ENCODE results near the gene APC2.
"Not testable (repeated sequence)": the region's sequence is repeated elsewhere in the genome, so short reads cannot be mapped to it uniquely, and the experiment has no call there.

The APC2 gene

DNA sequence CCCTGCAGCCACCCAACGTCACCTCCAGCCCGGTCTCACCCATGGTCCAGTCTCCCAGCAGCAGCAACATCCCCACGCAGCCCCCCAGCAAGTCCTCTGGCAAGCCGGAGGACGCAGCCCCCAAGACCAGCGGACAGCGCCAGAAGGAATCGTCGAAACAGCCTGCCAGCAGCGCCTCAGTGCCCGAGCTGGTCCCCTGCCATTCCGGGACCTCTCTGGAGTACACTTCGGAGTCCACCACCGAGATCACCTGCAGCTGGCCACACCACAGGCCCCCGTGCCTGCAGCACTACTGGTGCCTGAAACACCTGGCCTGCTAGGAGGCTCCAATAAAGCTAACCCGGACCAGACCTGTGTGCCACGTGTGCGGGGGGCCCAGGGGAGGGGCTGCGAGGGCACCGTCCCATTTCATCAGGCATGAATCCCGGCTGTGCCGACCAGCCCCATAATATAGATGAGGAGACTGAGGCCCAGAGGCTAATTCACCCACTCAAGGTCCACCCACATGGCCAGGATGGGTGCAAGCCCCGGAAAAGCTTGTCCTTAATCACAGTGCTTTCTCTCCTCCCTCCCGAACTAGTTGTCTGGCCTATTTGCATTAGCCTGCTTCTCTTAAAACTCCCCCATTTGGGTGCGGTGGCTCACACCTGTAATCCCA lies 47.8 kb downstream of the APC2 start:
- no peak for DNase-seq

DNA sequence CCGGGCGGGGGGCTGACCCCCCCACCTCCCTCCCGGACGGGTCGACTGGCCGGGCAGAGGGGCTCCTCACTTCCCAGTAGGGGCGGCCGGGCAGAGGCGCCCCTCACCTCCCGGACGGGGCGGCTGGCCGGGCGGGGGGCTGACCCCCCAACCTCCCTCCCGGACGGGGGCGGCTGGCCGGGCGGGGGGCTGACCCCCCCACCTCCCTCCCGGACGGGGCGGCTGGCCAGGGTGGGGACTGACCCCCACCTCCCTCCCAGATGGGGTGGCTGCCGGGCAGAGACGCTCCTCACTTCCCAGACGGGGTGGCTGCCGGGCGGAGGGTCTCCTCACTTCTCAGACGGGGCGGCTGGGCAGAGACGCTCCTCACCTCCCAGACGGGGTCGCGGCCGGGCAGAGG lies 49.3 kb downstream of the APC2 start:
- DNase-seq, result not testable (repeated sequence)

DNA sequence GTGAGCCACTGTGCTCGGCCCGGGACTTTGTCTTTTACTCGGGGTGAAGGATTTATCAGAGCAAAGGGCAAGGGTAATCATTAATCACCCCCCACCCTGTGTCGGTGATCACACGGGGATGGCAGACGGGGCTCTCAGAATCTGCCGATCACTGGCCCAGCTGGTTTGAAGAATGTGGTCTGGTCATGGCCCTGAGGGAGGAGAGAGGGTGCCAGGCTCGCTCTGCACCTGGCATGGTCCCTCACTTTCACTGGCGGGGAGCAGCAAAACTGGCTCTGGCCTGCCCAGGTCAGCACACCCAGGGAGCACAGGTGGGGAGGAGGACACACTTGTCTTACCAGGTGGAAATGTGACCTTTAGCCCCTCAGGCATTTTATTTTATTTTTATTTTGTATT lies 51.3 kb downstream of the APC2 start:
- no peak for DNase-seq

DNA sequence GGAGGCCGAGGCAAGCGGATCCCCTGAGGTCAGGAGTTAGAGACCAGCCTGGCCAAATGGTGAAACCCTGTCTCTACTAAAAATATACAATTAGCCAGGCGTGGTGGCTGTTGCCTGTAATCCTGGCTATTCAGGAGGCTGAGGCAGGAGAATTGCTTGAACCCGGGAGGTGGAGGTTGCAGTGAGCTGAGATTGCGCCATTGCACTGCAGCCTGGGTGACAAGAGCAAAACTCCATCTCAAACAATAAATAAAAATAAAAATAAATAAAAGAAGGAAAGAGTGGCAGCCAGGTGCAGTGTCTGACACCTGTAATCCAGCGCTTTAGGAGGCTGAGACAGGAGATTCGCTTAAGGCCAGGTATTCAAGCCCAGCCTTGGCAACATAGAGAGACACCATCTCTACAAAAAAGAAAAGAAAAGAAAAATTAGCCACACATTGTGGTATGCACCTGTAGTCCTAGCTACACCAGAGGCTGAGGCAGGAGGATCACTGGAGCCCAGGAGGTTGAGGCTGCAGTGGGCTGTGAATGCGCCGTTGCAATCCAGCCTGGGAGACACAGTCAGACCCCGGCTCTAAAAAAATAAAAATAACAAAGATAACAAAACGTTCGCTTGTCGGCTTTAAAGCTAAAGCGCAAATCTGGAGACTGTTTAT lies 52.6 kb downstream of the APC2 start:
- no peak for DNase-seq

DNA sequence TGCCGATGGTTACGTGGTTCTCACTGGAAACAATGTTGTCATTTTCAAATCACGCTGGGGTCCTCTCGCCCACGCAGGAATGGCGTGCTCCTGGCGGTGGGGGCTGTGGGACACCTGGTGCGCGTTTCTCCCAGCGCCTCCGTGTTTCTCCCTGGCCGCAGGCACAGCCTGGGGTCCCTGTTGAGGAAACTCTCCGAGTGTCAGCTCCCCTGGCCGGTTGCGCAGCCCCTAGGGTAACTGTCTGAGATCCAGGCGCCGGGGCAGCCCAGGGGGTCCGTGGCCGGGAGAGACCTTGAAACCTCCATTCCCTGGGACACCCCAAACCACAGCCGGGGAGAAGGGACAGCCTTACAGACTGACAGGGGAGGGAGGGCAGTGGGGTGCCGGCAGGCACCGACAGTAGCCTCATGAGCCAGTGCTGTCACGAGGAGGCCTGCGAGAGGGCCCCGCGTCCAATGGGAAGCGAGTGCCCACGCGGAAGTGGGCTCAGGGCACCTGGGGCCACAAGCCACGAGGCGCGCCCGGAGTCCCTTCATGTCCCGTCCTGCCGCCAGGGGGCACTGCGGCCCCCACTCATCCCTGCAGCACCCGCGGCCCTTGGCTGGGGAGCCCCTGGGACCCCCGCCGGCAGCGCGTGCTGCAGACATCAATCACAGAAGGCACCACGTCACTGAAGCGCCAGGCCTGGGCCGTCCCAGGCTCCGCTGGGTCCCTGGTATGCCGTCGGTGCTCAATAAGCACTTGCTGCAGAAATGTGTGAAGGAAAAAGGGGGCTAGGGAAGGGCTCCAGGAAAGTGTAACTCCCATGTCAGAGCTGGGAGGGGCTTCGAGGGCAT lies 53.4 kb downstream of the APC2 start:
- DNase-seq, result peak; percentile 92

DNA sequence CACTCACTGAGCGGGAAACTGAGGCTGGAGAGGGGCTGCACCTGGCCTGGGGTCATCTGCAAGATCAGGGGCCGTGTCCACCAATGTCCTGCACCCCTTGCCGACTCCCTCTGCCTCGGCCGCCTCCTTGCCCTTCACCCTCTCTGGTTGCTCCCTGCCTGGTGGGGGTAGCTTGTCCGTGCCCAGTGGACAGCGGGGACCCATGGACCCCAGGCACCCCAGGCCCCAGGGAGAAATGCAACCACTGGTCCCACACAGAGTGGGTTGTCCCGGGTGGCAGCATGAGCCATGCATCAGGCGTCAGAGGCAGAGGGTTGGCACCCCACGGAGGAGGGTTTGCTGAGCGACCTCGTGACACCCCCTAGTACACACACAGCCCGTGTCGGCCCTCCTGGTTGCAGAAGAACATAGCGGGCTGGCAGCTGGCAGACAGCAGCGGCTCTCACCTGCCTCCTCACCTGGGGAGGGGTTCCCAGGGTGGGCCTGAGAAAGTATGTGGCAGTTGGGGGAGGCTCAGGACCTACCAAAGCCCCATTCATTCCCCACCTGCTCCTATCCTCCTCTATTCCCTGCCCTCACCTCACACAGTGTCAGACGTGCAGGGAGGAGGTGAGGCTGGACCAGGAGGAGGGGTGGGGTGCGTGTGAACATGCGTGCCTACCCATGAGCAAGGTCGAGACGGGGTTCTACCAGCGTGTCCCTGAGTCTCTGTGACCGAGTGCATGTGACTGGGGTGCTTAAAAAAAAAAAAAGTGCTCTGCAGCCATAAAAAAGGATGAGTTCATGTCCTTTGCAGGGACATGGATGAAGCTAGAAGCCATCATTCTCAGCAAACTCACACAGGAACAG lies 54.2 kb downstream of the APC2 start:
- no peak for DNase-seq

DNA sequence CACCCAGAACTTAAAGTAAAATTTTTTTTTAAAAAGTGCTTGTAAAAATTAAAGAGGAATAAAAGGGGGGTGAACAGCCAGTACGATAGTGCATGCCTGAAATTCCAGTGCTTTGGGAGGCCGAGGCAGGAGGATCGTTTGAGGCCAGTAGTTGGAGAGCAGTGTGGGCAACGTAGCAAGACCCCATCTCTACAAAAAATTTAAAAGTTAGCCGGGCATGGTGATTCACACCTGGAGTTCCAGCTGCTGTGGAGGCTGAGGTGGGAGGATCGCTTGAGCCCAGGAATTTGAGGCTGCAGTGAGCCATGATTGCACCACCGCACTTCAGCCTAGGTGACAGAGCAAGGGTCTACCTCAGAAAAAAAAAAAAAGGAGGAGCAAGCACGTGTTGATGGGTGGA lies 55.1 kb downstream of the APC2 start:
- DNase-seq, result no peak

DNA sequence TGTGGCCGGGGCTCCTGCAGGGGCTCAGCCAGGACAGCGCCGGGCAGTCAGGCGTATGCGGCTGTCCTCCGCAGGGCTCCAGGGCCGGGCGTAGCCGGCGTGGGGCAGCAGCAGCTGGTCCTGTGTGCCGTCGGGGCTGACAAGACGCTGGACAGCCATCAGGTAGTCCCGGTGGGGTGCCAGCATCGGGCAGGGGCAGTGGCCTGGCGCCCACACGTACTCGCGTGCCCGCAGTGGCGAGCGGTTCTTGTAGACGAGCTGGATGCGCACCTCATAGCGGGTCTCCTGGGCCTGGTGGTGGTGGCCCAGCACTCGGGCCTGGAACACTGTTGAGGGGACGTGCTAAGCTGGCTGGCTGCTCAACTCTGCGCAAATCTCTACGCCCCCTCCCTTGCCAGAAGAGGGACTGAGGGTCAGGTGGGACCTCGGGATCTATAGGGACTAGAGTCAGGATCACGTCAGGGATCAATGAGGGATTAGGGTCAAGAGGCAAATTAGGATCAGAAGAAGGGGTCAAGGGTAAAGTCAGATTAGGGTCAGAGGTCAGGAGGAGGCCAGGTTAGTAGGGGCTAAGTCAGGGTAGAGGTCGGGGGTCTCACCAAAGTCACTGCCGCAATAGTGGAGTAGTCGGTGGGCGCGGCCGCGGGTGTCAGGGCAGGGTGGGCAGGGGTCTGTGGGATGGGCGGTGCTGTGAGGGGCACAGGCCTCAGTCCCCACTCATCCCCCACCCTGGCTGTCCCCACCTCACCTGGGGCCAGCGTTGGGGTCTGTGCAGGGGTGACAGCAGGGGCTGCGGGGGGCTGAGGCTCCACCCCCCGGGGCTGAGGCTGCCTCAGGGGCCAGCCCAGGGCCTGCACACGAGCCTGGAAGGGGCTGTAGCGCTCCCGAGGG lies 56.3 kb downstream of the APC2 start:
- DNase-seq, result no peak

DNA sequence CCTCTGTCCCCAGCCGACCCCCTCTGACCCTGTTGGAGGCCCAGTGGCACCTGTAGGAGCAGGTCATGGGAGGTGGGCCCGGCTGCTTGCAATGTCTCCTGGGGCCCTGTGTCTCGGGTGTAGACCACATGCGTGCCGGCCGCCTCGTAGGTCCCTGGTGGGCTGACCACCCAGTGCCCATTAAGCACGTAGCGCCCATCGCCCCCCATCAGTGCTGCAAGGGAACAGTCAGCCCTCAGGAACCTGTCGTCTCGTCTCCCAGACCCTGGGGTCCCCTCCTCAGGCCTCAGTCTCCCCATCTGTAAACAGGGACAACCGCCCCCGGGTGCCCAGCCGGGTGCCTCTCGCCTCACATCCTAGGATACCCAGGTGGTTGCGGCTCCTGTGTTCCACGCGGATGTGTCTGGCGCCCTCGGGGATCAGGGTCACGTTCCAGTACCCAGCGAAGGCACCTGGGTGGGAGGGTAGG lies 57.3 kb downstream of the APC2 start:
- DNase-seq, result no peak

DNA sequence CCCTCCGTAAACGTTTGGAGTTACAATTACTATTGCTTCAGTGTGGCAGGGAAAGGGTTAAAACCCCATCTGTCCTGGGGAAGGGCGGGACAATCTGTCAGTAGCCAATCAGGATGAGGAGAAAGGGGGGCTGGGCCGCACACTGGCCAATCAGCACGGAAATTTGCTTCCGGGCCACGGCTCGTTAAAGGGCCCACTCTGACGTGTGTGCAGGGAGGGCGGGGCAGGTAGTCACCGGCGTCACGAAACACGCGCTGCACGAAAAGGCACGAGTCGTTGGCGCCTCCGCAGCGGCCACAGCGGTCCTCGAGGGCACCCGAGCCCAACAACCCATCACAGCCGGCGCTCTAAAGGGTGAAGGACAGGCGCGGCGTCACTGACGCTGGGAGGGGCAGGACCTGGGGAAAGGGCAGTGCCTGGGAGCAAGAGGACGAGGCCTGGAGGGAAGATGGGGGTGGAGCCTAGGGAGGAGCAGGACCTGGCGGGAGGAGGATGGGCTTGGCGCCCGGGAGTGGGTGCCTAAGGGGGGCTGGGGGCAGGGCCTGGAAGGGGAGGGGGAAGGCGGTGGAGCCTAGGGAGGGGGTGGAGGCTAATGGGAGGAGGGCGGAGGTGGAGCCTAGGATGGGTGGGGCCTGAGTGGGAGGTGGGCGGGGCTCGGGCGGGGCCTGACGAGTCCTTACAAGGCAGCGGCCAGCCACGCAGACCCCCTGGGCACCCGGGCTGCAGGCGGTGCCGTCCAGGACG lies 58.0 kb downstream of the APC2 start:
- peak; percentile 90 for DNase-seq

DNA sequence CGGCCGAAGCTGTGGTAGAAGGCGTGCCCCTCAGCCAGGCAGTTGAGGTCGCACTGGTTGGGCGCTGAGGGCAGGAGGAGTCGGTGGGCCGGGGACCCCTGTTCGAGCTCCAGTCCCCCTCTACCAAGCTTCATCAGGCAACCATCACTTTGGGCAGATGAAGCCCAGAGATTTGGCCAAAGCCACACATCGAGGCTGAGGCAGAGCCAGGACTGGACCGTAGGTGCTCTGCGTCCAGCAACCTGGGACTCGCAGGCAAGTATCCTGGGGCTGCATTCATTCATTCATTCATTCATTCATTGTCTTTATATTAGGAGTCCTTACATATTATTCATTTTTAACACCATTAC lies 58.6 kb downstream of the APC2 start:
- no peak for DNase-seq

DNA sequence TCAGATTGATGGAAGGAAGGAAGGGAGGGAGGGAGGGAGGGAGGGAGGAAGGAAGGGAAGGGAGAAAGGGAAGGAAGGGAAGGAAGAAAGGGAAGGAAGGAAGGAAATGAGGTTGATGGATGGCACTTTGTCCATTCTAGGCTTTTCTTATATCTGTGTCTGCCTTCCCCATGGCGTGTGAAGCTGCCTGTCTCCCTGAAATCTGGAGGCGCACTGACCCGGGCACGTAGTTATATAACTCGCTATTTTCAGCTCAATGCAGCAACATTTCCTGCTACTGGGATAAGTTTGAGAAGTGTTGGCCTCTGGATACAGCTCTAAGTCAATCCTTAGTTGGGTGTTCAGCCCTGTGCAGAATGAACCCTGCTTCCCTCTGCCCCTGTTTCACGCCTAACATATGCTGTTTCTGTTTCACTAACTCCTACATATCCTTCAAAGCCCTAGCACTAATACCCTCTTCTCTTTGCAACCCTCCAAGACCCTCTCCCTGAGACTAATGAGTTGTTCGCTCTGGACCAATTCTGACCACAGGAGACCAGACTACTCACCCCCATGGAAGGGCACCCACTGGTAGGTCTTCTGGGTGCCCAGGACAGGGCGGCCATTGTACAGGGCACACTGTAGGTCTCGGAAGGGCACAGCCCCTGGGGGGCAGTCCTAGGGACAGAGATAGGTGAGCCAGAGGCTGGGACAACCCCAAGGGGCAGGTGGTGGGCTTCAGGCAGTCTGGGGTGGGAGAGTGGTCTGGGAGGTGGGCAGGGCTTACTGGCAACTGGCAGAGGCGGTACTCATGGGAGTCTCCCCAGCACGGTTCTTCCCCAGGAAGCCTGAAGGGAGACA lies 59.9 kb downstream of the APC2 start:
- no peak for DNase-seq

DNA sequence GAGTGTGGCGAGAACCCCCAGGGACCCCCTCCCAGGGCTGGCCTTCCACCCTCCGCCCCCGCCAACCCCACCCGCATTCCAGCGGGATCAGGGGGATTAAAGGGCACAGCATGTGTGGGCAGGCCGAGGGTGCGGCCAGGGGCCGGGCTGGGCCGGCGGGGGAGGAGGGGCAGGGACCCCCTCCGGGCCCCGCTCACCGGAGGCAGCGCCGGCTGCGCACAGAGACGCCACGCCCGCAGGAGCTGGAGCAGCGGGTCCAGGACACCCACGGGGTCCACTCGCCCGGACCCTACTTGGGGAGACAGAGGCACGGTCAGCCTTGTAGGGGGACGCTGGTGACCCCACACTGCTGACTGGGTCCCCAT lies 60.5 kb downstream of the APC2 start:
- DNase-seq, result no peak

DNA sequence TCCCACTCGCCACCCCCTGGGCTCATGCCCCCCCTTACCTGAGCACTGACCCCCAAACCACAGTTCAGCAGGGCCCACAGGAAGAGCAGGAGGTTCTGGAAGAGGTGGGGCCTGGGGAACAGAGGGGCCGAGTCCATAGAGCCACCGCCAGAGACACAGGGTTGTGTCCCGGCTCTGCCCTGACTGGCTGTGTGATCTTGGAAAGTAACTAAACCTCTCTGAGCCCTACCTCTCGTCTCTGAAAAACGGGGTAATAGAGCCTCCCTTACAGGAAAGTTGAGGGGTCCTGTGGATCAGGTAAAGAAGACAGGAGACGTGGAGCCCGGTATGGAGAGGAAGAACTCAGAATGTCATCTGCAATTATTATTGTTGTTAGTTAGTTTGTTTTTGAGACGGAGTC lies 60.9 kb downstream of the APC2 start:
- no peak for DNase-seq

DNA sequence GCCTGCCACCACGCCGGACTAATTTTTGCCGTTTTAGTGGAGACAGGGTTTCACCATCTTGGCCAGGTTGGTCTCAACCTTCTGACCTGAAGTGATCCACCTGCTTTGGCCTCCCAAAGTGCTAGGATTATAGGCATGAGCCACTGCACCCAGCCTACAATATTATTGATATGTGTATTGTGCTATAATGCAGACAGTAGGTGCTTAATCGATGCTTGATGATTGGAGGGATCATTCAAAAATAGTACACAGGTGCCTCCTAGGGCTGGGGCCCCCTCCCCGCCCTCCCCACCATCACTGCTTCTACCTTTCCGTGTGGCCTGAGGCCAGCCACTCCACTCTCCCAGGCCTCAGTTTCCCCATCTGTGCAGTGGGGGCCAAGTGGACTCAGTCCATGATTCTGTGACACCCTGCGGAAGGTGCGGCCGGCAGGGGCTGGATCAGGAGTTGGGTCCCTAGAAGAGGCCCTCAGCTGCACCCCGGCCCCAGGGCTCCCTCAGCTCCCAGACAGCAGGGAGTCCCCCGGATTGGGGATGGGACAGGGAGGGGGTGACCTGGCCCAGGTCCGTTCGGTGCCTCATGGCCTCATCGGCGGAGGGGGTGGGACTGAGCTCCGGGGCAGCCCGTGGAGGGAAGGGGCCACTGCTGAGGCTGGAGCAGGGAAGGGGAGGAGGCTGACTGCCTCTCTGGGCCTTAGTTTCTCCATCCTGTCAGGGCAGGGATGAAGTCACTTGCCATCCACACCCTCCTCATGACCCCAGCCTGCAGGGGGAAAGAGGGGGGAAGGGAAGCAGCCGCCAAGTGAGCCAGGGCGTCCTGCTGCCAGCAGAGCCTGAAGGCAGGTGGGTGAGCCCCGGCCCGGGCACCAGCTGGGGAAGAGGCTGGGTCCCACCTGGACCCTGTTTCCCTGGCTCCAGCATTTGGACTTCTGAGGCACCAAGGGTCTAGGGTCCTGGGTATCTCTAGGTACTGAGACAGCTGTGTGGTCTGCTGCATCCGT lies 61.7 kb downstream of the APC2 start:
- no peak for DNase-seq

DNA sequence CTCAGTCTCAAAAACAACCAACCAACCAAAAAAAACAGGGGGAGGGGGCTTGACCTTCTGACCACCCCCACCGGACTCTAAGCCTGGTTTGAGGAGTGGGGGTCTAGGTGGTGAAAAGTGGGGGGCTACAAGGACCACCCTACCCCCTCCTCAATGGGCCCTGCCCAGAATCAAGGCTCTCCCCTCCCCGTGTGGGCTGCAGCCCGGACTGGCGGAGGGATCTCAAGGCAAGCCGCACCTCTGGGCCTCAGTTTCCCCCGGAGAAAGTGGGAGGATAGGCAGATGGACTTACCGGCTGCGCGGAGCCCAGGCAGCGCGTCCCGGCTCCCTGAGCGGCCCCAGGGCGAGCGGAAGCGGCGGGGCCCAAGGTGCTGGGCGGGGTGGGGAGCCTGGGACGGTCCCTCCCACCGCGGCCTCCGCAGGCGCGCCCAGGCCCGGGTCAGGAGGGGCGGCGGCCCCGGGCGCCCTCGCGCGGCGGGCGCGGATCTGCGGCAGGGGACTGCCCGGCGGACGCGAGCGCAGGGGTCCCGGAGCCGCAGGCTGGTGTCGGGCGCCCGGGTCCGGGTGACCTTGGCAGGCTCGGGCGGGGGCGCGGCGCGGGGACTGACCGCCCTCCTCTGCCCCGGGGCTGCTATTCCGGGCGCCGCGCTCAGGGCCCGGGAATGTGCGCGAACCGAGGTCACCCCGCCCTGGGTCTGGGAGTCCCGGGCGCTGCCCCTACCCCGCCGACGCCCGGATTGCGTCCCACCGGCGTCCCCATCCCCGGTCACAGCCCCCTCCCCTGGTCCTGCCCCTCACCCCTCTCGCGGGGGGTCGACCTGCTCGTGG lies 63.0 kb downstream of the APC2 start, which contains the start of gene ADAMTSL5:
ADAMTSL5 (minus strand) TSS at position 349 of the 828 bp plus-strand sequence. CDS start 2,076 bp downstream, outside the sequence.
- DNase-seq, result peak; percentile 87

DNA sequence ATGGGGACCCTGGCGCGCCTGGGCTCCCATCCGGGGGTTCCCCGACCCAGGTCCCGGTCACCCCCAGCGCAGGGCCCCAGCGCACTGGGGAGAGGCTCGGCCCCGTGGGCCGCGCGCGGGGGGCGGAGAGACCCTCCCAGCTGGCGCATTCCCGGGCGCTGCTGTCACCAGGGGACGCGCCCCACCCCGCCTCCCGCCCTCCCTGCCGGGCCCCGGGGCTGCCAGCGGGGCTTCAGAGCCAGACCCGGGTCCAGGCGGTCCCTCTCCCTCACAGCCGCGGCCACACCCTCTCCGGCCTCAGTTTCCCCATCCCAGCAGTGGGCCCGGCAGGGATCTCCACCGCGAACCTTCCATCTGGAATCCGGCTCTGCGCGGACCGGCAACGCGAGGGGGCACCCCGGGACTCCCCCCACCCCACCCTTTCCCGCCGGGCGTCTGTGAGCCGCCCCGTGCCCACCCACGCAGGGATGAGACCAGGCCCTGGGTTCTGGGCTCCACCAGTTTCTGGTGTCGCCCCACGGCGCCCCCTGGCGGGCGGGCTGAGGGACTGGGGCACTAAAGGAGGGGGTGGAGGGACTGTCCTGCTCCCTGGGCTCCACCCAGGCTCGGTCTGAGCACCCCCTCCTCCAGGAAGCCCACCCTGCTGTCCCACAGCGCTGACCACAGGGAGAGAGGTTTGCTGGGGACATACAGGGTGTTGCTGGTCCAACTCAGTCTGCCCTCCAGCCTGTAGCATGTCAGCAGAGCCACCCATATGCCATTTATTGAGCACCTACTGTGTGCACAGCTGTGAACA lies 63.8 kb downstream of the APC2 start:
- DNase-seq, result peak; percentile 91

All from activated CD8-positive, alpha-beta memory T cell treated with anti-CD3 and anti-CD28 coated beads, Interleukin-2, amount 50 U/mL, for 48 hours (primary cell).